C4-2B (cell line): ENCODE results near the gene RNF2.

Source experiments
- H3K27ac ChIP-seq: fragments of 450-650 bp; 2 replicates; pipeline ENCODE4 v1.5.1; 2017
- CTCF ChIP-seq: fragments of 450-650 bp; conservative IDR thresholded peaks from 2 replicates; pipeline ENCODE4 v1.5.1; 2017; ENCODE audit warnings: mild to moderate bottlenecking
- ZFX ChIP-seq: fragments of 450-650 bp; IDR thresholded peaks from 2 replicates; pipeline ENCODE4 v1.6.1; 2017

The RNF2 gene

GRCh38 chr1:185074307-185074706 lies 28.9 kb downstream of the RNF2 start:
- H3K27ac ChIP-seq: no peak overlapping the region
- TF ChIP-seq CTCF (no peak), ZFX (no peak)

GRCh38 chr1:185075476-185075875 lies 30.1 kb downstream of the RNF2 start:
- TF ChIP-seq ZFX: no peak
- no peak for TF ChIP-seq CTCF
- H3K27ac ChIP-seq: no peak overlapping the region

GRCh38 chr1:185077374-185077773 lies 32.0 kb downstream of the RNF2 start:
- H3K27ac ChIP-seq: no peak overlapping the region
- TF ChIP-seq CTCF (no peak), ZFX (no peak)

- TF ChIP-seq CTCF: no peak
- no peak for TF ChIP-seq ZFX
- no peak overlapping the region for H3K27ac ChIP-seq
Observed at GRCh38 chr1:185080422-185080821, 35.1 kb downstream of the RNF2 start.

- H3K27ac ChIP-seq: no peak overlapping the region
- TF ChIP-seq CTCF: no peak
- TF ChIP-seq ZFX: no peak
Observed at GRCh38 chr1:185083818-185084217, 38.5 kb downstream of the RNF2 start.

- H3K27ac ChIP-seq: no peak overlapping the region
- TF ChIP-seq ZFX (no peak), CTCF (no peak)
Observed at GRCh38 chr1:185087101-185087500, 41.7 kb downstream of the RNF2 start.

- no peak for TF ChIP-seq CTCF
- no peak for TF ChIP-seq ZFX
- H3K27ac ChIP-seq: no peak overlapping the region
Observed at GRCh38 chr1:185087746-185088145, 42.4 kb downstream of the RNF2 start.
